Measurements from ENCODE around the gene CHI3L1. TPM values are rescaled to one million over a fixed set of nuclear protein-coding genes. Genes with fewer than 3 reads are reported as not detected.

CHI3L1 gene
- total RNA-seq, 2 experiments from 2014 or later = 0.24 to 0.44 TPM

GRCh38 chr1:203143641-203144040 is 42.9 kb downstream of the CHI3L1 start:
- intact Hi-C loops (cut with micrococcal nuclease) = no loop called here
- CTCF ChIA-PET = no interaction called here
- H3K9me3 Mint-ChIP-seq = no peaks in the 10 kb centered on the region
- DNase-seq = no peak
- H3K4me1 Mint-ChIP-seq (ENCODE audit: low read depth) = no peaks in the 10 kb centered on the region
- H3K36me3 Mint-ChIP-seq (ENCODE audit: low read depth) = no peaks in the 10 kb centered on the region
- H3K4me3 Mint-ChIP-seq = no peak overlapping the region
- no peak overlapping the region for H3K27ac Mint-ChIP-seq
- no peaks in the 10 kb centered on the region for H3K27me3 Mint-ChIP-seq (ENCODE audit: low read depth)

GRCh38 chr1:203142684-203143408 is 43.7 kb downstream of the CHI3L1 start:
- CTCF ChIA-PET = no interaction called here

GRCh38 chr1:203142124-203142523 is 44.4 kb downstream of the CHI3L1 start:
- no peak for DNase-seq
- Mint-ChIP-seq H3K9me3 (no peaks in the 10 kb centered on the region), H3K4me1 (ENCODE audit: low read depth) (no peaks in the 10 kb centered on the region), H3K36me3 (ENCODE audit: low read depth) (no peaks in the 10 kb centered on the region), H3K27me3 (ENCODE audit: low read depth) (peaks cover under 1% of the 10 kb centered on the region), H3K4me3 (no peak overlapping the region), H3K27ac (no peak overlapping the region)
- intact Hi-C loops (cut with micrococcal nuclease) = no loop called here
- CTCF ChIA-PET = no interaction called here

More at GRCh38 chr1:203142684-203143408, 43.7 kb downstream of the CHI3L1 start:
- H3K4me3 Mint-ChIP-seq = no peak overlapping the region
- H3K36me3 Mint-ChIP-seq (ENCODE audit: low read depth) = no peaks in the 10 kb centered on the region
- H3K4me1 Mint-ChIP-seq (ENCODE audit: low read depth) = no peaks in the 10 kb centered on the region
- no peak overlapping the region for H3K27ac Mint-ChIP-seq
- H3K27me3 Mint-ChIP-seq (ENCODE audit: low read depth) = no peaks in the 10 kb centered on the region
- no peak for DNase-seq
- H3K9me3 Mint-ChIP-seq = no peaks in the 10 kb centered on the region
- intact Hi-C loops (cut with micrococcal nuclease) = no loop called here

GRCh38 chr1:203140743-203141520 is 45.6 kb downstream of the CHI3L1 start:
- no peak for DNase-seq
- Mint-ChIP-seq H3K36me3 (ENCODE audit: low read depth) (no peaks in the 10 kb centered on the region), H3K27ac (no peak overlapping the region), H3K27me3 (ENCODE audit: low read depth) (peaks cover 4% of the 10 kb centered on the region), H3K4me3 (no peak overlapping the region), H3K4me1 (ENCODE audit: low read depth) (no peaks in the 10 kb centered on the region), H3K9me3 (no peaks in the 10 kb centered on the region)
- intact Hi-C loops (cut with micrococcal nuclease) = no loop called here
- CTCF ChIA-PET = interaction anchor here (0.7 to 1.2 kb wide), 3 partner anchors 75 to 1100 kb away, joined by 3 read pairs; no protein-coding TSS in a partner anchor

DNA sequence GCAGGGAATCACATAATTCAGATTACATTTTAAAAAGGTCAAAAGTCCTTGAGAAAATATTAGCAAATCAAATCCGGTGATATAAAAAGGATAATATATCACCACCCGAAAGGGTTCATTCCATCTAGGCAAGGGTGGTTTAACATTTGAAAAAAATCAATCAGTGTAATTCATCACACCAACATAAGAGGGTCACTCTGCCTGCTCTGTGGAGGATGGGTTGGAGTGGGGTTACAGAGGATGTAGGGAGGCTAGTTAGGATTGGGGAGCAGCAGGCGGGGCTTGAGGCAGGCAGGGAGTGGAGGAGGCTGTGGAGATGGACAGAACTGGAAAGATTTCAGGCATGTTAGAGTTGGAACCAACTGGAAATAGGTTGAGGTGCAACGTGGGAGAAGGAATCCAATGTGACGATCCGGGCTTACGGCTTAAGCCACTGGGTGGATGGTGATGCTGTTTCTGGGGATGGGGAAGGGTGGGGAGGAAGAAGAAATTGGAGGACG is 46.5 kb downstream of the CHI3L1 start:
- DNase-seq = no peak
- peaks cover 4% of the 10 kb centered on the region for H3K27me3 Mint-ChIP-seq (ENCODE audit: low read depth)
- intact Hi-C loops (cut with micrococcal nuclease) = no loop called here
- H3K4me1 Mint-ChIP-seq (ENCODE audit: low read depth) = no peaks in the 10 kb centered on the region
- CTCF ChIA-PET = no interaction called here
- no peak overlapping the region for H3K4me3 Mint-ChIP-seq
- H3K36me3 Mint-ChIP-seq (ENCODE audit: low read depth) = no peaks in the 10 kb centered on the region
- no peak overlapping the region for H3K27ac Mint-ChIP-seq
- no peaks in the 10 kb centered on the region for H3K9me3 Mint-ChIP-seq

DNA sequence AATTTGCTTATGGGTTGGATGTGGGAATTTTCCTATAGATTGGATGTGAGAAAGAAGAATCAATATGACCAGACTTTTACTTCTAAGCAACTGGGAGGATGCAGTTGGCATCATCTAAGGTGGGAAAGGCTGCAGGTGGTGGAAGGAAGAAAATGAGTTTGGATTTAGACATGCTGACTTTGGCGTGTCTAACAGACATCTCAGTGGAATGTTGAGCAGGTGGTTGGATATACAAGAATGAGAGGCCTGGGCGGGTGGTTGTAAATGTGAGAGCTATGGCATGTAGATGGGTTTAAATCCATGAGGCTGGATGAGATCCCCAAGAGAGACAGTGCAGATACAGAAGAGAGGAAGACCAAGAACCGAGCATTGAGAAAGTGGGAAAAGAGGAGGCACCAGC is 48.4 kb downstream of the CHI3L1 start:
- CTCF ChIA-PET = interaction anchor here (1.2 kb wide), 1 partner anchor 98 kb away, joined by 3 read pairs; no protein-coding TSS in a partner anchor
- no peaks in the 10 kb centered on the region for H3K36me3 Mint-ChIP-seq (ENCODE audit: low read depth)
- DNase-seq = no peak
- H3K9me3 Mint-ChIP-seq = no peaks in the 10 kb centered on the region
- no peak overlapping the region for H3K4me3 Mint-ChIP-seq
- H3K27ac Mint-ChIP-seq = no peak overlapping the region
- no peaks in the 10 kb centered on the region for H3K4me1 Mint-ChIP-seq (ENCODE audit: low read depth)
- peaks cover 4% of the 10 kb centered on the region for H3K27me3 Mint-ChIP-seq (ENCODE audit: low read depth)
- intact Hi-C loops (cut with micrococcal nuclease) = no loop called here

DNA sequence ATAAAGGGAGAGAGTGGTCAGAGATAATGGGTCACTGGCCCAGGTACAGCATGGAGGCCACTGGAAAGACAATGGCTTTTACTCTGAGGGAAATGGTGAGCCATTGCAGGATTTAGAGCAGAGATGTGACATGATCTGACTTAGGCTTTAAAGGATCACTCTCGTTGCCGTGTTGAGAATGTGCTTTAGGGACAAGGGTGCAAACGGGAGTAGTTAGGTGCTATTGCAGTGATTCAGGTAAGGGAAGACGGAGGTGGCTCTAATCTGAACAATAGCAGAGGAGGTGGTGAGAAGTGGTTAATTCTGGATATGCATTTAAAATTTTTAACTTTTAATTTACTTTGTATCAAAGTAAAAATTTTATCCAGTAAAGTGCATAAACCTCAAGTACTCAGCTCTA is 49.2 kb downstream of the CHI3L1 start:
- no peak overlapping the region for H3K4me3 Mint-ChIP-seq
- intact Hi-C loops (cut with micrococcal nuclease) = no loop called here

DNA sequence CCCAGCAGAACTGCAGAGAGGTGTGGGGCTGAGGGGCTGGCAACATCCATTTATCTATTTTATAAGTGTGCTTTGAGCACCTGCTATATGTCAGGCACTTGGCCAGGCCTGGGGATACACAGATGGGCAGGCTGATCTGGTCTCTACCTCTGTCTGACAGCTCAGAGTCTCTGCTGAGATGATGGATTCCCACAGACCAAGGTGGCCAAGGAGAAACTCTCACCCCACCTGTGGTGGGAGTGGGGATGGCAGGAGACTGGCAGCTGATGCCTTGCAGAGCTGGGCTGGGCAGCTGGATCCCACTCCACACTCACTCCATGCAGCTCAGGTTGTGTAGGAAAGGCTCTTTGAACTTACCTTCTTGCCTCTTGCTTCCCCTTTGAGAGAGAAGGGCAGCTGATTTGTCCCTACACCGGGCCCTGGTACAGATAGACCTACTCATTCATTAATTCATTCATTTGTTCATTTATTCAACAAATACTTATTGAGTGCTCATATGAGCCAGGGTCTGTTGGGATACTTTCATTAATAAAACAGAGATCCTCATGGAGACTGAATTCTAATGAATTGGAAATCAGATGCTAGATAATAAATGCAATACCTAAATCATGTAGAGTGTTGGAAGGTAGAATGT is 50.0 kb downstream of the CHI3L1 start:
- CTCF ChIA-PET = no interaction called here
- intact Hi-C loops (cut with micrococcal nuclease) = no loop called here
- Mint-ChIP-seq H3K36me3 (ENCODE audit: low read depth) (no peaks in the 10 kb centered on the region), H3K4me3 (no peak overlapping the region), H3K9me3 (no peaks in the 10 kb centered on the region), H3K4me1 (ENCODE audit: low read depth) (no peaks in the 10 kb centered on the region), H3K27ac (no peak overlapping the region), H3K27me3 (ENCODE audit: low read depth) (peaks cover 4% of the 10 kb centered on the region)
- no peak for DNase-seq

More for the DNA sequence above, 49.2 kb downstream of the CHI3L1 start:
- H3K27me3 Mint-ChIP-seq (ENCODE audit: low read depth) = peaks cover 4% of the 10 kb centered on the region
- no peak overlapping the region for H3K27ac Mint-ChIP-seq
- no peaks in the 10 kb centered on the region for H3K9me3 Mint-ChIP-seq
- CTCF ChIA-PET = interaction anchor here (1.2 kb wide), 1 partner anchor 98 kb away, joined by 3 read pairs; no protein-coding TSS in a partner anchor
- no peak for DNase-seq
- no peaks in the 10 kb centered on the region for H3K36me3 Mint-ChIP-seq (ENCODE audit: low read depth)
- H3K4me1 Mint-ChIP-seq (ENCODE audit: low read depth) = no peaks in the 10 kb centered on the region

DNA sequence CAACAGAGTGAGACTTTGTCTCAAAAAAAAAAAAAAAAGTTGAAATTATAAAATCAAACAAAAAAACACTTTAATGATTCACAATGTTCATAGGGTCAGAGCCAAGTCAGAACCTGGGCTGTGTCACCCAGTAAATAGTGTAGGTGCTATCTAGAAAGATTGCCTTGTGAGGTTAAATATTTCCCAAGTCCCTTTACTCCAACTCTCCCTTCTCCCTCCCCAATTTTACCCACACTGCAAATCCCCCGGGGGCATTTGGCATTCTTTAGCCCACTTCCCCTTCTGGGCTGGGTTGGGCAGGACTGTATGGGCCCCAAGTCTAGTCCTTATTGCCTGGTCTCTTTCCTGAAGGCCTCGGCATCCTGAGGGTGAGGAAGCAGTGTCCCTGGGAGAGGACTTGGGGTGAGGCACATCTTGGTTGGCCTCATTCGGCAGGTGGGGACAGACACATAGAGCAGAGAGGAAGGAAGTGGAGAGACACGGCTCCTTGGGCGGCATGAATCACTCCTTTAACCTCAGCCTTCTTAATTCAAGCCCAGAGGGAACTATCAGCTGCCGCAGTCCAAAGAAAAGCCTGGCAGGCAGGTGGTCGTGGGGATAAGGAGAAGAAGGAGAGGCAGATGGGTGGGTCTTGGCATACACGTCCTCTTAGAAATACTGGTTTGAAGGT is 50.7 kb downstream of the CHI3L1 start:
- Mint-ChIP-seq H3K4me1 (ENCODE audit: low read depth) (no peaks in the 10 kb centered on the region), H3K9me3 (no peaks in the 10 kb centered on the region), H3K27ac (no peak overlapping the region), H3K27me3 (ENCODE audit: low read depth) (peaks cover 4% of the 10 kb centered on the region), H3K36me3 (ENCODE audit: low read depth) (no peaks in the 10 kb centered on the region), H3K4me3 (no peak overlapping the region)
- intact Hi-C loops (cut with micrococcal nuclease) = no loop called here
- CTCF ChIA-PET = no interaction called here
- no peak for DNase-seq

- intact Hi-C loops (cut with micrococcal nuclease) = no loop called here
- H3K4me1 Mint-ChIP-seq (ENCODE audit: low read depth) = no peaks in the 10 kb centered on the region
- H3K4me3 Mint-ChIP-seq = no peak overlapping the region
- no peak overlapping the region for H3K27ac Mint-ChIP-seq
- H3K36me3 Mint-ChIP-seq (ENCODE audit: low read depth) = no peaks in the 10 kb centered on the region
- peaks cover 9% of the 10 kb centered on the region for H3K27me3 Mint-ChIP-seq (ENCODE audit: low read depth)
- H3K9me3 Mint-ChIP-seq = no peaks in the 10 kb centered on the region
- CTCF ChIA-PET = interaction anchor here (1.6 kb wide), 1 partner anchor 39 kb away, joined by 8 read pairs; no protein-coding TSS in a partner anchor
- no peak for DNase-seq
Observed at GRCh38 chr1:203133970-203134725, 52.4 kb downstream of the CHI3L1 start.

- H3K4me3 Mint-ChIP-seq = no peak overlapping the region
- no peaks in the 10 kb centered on the region for H3K36me3 Mint-ChIP-seq (ENCODE audit: low read depth)
- intact Hi-C loops (cut with micrococcal nuclease) = no loop called here
- no peak for DNase-seq
- H3K9me3 Mint-ChIP-seq = no peaks in the 10 kb centered on the region
- H3K4me1 Mint-ChIP-seq (ENCODE audit: low read depth) = peaks cover 12% of the 10 kb centered on the region
- peaks cover 29% of the 10 kb centered on the region for H3K27me3 Mint-ChIP-seq (ENCODE audit: low read depth)
- no peak overlapping the region for H3K27ac Mint-ChIP-seq
- CTCF ChIA-PET = interaction anchor here (1.6 kb wide), 1 partner anchor 11 kb away, joined by 3 read pairs; no protein-coding TSS in a partner anchor
Observed at GRCh38 chr1:203131548-203132200, 54.8 kb downstream of the CHI3L1 start.

All from activated naive CD4-positive, alpha-beta T cell treated with anti-CD3 and anti-CD28 coated beads for 36 hours (primary cell).